H9 (cell line): ENCODE measurements around the gene EML3. TPM values are rescaled to one million over a fixed set of nuclear protein-coding genes. Genes with fewer than 3 reads are reported as not detected.

Source experiments
- DNase-seq: peaks from one replicate; pipeline ENCODE4 v3.0.0-alpha.2; 2017
- H2AFZ ChIP-seq: one replicate; pipeline ENCODE4 v1.6.1; 2013; ENCODE audit warnings: mild to moderate bottlenecking, low read length, control low read depth, moderate library complexity
- H2AK5ac ChIP-seq: 2 replicates; pipeline ENCODE4 v1.6.1; 2013; ENCODE audit warnings: low read length, control low read depth, mixed read lengths; ENCODE audit not compliant: insufficient read length
- H2BK120ac ChIP-seq: one replicate; pipeline ENCODE4 v1.6.1; 2013; ENCODE audit warnings: low read depth, mild to moderate bottlenecking, low read length, control low read depth, inconsistent platforms; ENCODE audit not compliant: poor library complexity, severe bottlenecking
- H2BK12ac ChIP-seq: 2 replicates; pipeline ENCODE4 v1.6.1; 2013; ENCODE audit warnings: low read length, control low read depth, mixed read lengths, low read depth; ENCODE audit not compliant: insufficient read length
- H2BK15ac ChIP-seq: 2 replicates; pipeline ENCODE4 v1.6.1; 2013; ENCODE audit warnings: low read depth, low read length, control low read depth
- H2BK20ac ChIP-seq: one replicate; pipeline ENCODE4 v1.6.1; 2013; ENCODE audit warnings: low read depth, mild to moderate bottlenecking, low read length, control low read depth, inconsistent platforms; ENCODE audit not compliant: poor library complexity, severe bottlenecking
- H2BK5ac ChIP-seq: 2 replicates; pipeline ENCODE4 v1.6.1; 2013; ENCODE audit warnings: low read length, control low read depth, mixed read lengths; ENCODE audit not compliant: insufficient read length
- H3K14ac ChIP-seq: 2 replicates; pipeline ENCODE4 v1.6.1; 2013; ENCODE audit warnings: low read length, control low read depth; ENCODE audit not compliant: insufficient read depth
- H3K18ac ChIP-seq: 2 replicates; pipeline ENCODE4 v1.6.1; 2013; ENCODE audit warnings: low read depth, mild to moderate bottlenecking, mixed read lengths, low read length, control low read depth; ENCODE audit not compliant: insufficient read length
- H3K23ac ChIP-seq: 2 replicates; pipeline ENCODE4 v1.6.1; 2013; ENCODE audit warnings: low read length, control low read depth, mixed read lengths, low read depth; ENCODE audit not compliant: insufficient read length
- H3K23me2 ChIP-seq: 2 replicates; pipeline ENCODE4 v1.6.1; 2013; ENCODE audit warnings: low read depth, mild to moderate bottlenecking, mixed read lengths, low read length, control low read depth; ENCODE audit not compliant: insufficient read length, poor library complexity, severe bottlenecking
- H3K27ac ChIP-seq: 2 replicates; pipeline ENCODE4 v1.5.1; 2013; ENCODE audit warnings: low read length, control low read depth, mixed read lengths, low read depth; ENCODE audit not compliant: insufficient read length
- H3K27me3 ChIP-seq: 2 replicates; pipeline ENCODE4 v1.6.1; 2013; ENCODE audit warnings: low read length, control low read depth, inconsistent platforms; ENCODE audit not compliant: insufficient read depth
- H3K4ac ChIP-seq: 2 replicates; pipeline ENCODE4 v1.6.1; 2013; ENCODE audit warnings: low read depth, mild to moderate bottlenecking, control low read depth, inconsistent platforms, low read length, moderate library complexity
- H3K4me1 ChIP-seq: 2 replicates; pipeline ENCODE4 v1.6.1; 2013; ENCODE audit warnings: low read length, control low read depth, inconsistent platforms; ENCODE audit not compliant: insufficient read depth
- H3K4me2 ChIP-seq: 2 replicates; pipeline ENCODE4 v1.6.1; 2013; ENCODE audit warnings: low read length, control low read depth, mixed read lengths; ENCODE audit not compliant: insufficient read length, insufficient read depth
- H3K56ac ChIP-seq: 2 replicates; pipeline ENCODE4 v1.6.1; 2013; ENCODE audit warnings: low read depth, mild to moderate bottlenecking, mixed read lengths, low read length, control low read depth; ENCODE audit not compliant: insufficient read length
- H3K79me1 ChIP-seq: 2 replicates; pipeline ENCODE4 v1.6.1; 2013; ENCODE audit warnings: low read depth, mild to moderate bottlenecking, moderate library complexity, low read length, control low read depth, inconsistent platforms; ENCODE audit not compliant: insufficient read depth, poor library complexity, severe bottlenecking
- H3K79me2 ChIP-seq: 2 replicates; pipeline ENCODE4 v1.6.1; 2013; ENCODE audit warnings: low read length, control low read depth, inconsistent platforms; ENCODE audit not compliant: insufficient read depth
- H3K9ac ChIP-seq: 2 replicates; pipeline ENCODE4 v1.6.1; 2013; ENCODE audit warnings: low read length, control low read depth, mixed read lengths; ENCODE audit not compliant: insufficient read length; ENCODE audit errors: extremely low read depth
- H3K9me3 ChIP-seq: one replicate; pipeline ENCODE4 v1.6.1; 2013; ENCODE audit warnings: low read depth, low read length, inconsistent platforms; ENCODE audit not compliant: control insufficient read depth
- H3T11ph ChIP-seq: one replicate; pipeline ENCODE4 v1.6.1; 2013; ENCODE audit warnings: mild to moderate bottlenecking, low read length, control low read depth, inconsistent platforms
- H4K20me1 ChIP-seq: one replicate; pipeline ENCODE4 v1.6.1; 2013; ENCODE audit not compliant: control insufficient read depth, insufficient read length, insufficient read depth
- H4K5ac ChIP-seq: 2 replicates; pipeline ENCODE4 v1.6.1; 2013; ENCODE audit warnings: low read depth, mild to moderate bottlenecking, mixed read lengths, low read length, control low read depth; ENCODE audit not compliant: insufficient read length
- H4K8ac ChIP-seq: replicated peaks from 2 replicates; pipeline ENCODE4 v1.6.1; 2013; ENCODE audit warnings: low read length, control low read depth, mixed read lengths, low read depth; ENCODE audit not compliant: insufficient read length
- H4K91ac ChIP-seq: 2 replicates; pipeline ENCODE4 v1.6.1; 2013; ENCODE audit warnings: low read depth, mild to moderate bottlenecking, moderate library complexity, mixed read lengths, low read length, control low read depth; ENCODE audit not compliant: insufficient read length
- H3K27ac Mint-ChIP-seq, 3 experiments: 2 replicates in 2 of 3; 3 replicates in 1 of 3; pipeline ENCODE4 v1.8.0; 2020 to 2021; ENCODE audit warnings: mixed read lengths in 3 of 3, mild to moderate bottlenecking in 1 of 3, moderate library complexity in 1 of 3
- H3K27me3 Mint-ChIP-seq: 2 replicates; pipeline ENCODE4 v1.8.0; 2021; ENCODE audit warnings: low read depth, mild to moderate bottlenecking, moderate library complexity, mixed read lengths
- H3K36me3 Mint-ChIP-seq, 3 experiments: 2 replicates in 2 of 3; 3 replicates in 1 of 3; pipeline ENCODE4 v1.8.0; 2020 to 2021; ENCODE audit warnings: low read depth in 3 of 3, mixed read lengths in 3 of 3; ENCODE audit not compliant: insufficient read depth in 1 of 3
- H3K4me1 Mint-ChIP-seq, 2 experiments: 2 replicates each; pipeline ENCODE4 v1.8.0; 2020; ENCODE audit warnings: mixed read lengths in 2 of 2
- H3K4me3 Mint-ChIP-seq, 2 experiments: 2 replicates in 1 of 2; 3 replicates in 1 of 2; pipeline ENCODE4 v1.8.0; 2020 to 2021; ENCODE audit warnings: mild to moderate bottlenecking in 2 of 2, mixed read lengths in 2 of 2, moderate library complexity in 1 of 2
- H3K9me3 Mint-ChIP-seq, 2 experiments: 2 replicates in 1 of 2; 3 replicates in 1 of 2; pipeline ENCODE4 v1.8.0; 2020; ENCODE audit warnings: mild to moderate bottlenecking in 2 of 2, mixed read lengths in 2 of 2, moderate library complexity in 1 of 2
- WGBS: extraction: QIAGEN DNeasy Blood & Tissue Kit; methylation state at CpG from one replicate; pipeline ENCODE4 v1.1.7; 2013; ENCODE audit warnings: missing lambda C conversion rate, low lambda C conversion rate, mixed read lengths; ENCODE audit not compliant: insufficient read length; ENCODE audit errors: extremely low coverage; 5-methylcytosine and 5-hydroxymethylcytosine counted together
- total RNA-seq: library from RNA; stranded (reverse); gene quantifications from 2 replicates; pipeline ENCODE4 v1.2.1, GENCODE V29; 2021
- TF ChIP-seq, protein P1 (sequence below): fragments of 200-600 bp; sonication (generic); conservative IDR thresholded peaks from 3 replicates; pipeline ENCODE4 v1.8.0; 2021; ENCODE audit warnings: antibody characterized with exemption, mild to moderate bottlenecking

EML3 gene
- total RNA-seq, 1 experiment from 2014 or later, result 35.3 TPM

DNA sequence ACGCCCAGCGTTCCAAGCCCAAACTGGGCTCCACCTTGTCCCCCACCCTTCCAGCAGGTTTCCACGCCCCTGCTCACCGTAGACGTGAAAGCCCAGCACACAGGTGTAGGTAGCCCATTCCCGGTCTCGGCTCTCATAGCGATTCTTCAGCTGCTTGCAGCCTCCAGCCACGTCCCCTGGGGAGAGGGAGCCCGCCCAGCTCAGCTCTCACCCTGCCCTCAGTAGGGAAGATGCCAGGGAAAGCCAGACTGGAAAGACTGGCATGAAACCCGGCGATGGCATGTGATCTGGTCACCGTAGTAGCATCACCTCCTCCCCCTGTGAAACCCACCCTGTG lies 9.5 kb downstream of the EML3 start:
- Mint-ChIP-seq H3K9me3 (no peaks in the 10 kb centered on the region), H3K4me3 (peak overlapping the region; percentile 90 to 93), H3K36me3 (peaks cover 32 to 43% (median 32%) of the 10 kb centered on the region in 3 experiments), H3K4me1 (peaks cover 52 to 74% of the 10 kb centered on the region in 2 experiments), H3K27ac (no peak overlapping the region), H3K27me3 (peaks cover 34% of the 10 kb centered on the region)
- no peak overlapping the region for H3K27ac ChIP-seq
- peaks cover 2% of the 10 kb centered on the region for H4K20me1 ChIP-seq
- TF ChIP-seq, protein P1, sequence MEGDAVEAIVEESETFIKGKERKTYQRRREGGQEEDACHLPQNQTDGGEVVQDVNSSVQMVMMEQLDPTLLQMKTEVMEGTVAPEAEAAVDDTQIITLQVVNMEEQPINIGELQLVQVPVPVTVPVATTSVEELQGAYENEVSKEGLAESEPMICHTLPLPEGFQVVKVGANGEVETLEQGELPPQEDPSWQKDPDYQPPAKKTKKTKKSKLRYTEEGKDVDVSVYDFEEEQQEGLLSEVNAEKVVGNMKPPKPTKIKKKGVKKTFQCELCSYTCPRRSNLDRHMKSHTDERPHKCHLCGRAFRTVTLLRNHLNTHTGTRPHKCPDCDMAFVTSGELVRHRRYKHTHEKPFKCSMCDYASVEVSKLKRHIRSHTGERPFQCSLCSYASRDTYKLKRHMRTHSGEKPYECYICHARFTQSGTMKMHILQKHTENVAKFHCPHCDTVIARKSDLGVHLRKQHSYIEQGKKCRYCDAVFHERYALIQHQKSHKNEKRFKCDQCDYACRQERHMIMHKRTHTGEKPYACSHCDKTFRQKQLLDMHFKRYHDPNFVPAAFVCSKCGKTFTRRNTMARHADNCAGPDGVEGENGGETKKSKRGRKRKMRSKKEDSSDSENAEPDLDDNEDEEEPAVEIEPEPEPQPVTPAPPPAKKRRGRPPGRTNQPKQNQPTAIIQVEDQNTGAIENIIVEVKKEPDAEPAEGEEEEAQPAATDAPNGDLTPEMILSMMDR, result no peak
- H3T11ph ChIP-seq, result no peak overlapping the region
- H3K56ac ChIP-seq, result no peak overlapping the region
- H3K27me3 ChIP-seq, result peaks cover 12% of the 10 kb centered on the region; the same call in 1 of the 2 replicates
- peak overlapping the region; percentile 39 for H3K4me2 ChIP-seq
- no peak overlapping the region for H2BK12ac ChIP-seq
- no peak overlapping the region for H2BK120ac ChIP-seq
- H2BK5ac ChIP-seq, result no peak overlapping the region
- H4K8ac ChIP-seq, result no peak overlapping the region
- peaks cover 8% of the 10 kb centered on the region for H3K4me1 ChIP-seq
- H3K9ac ChIP-seq, result no peak overlapping the region
- H2BK15ac ChIP-seq, result no peak overlapping the region
- H3K4ac ChIP-seq, result no peak overlapping the region
- no peak overlapping the region for H4K5ac ChIP-seq
- no peak overlapping the region for H3K23ac ChIP-seq
- no CpG with 5 or more reads among the region's 13 CpGs for WGBS
- H3K14ac ChIP-seq, result peak overlapping the region; percentile 16; the same call in 1 of the 2 replicates
- no peaks in the 10 kb centered on the region for H3K79me1 ChIP-seq
- H3K9me3 ChIP-seq, result no peaks in the 10 kb centered on the region
- no peak overlapping the region for H2BK20ac ChIP-seq
- no peaks in the 10 kb centered on the region; the same call in 1 of the 2 replicates for H3K79me2 ChIP-seq
- no peak overlapping the region for H2AFZ ChIP-seq
- peaks cover 4% of the 10 kb centered on the region for H3K23me2 ChIP-seq
- no peak overlapping the region for H4K91ac ChIP-seq
- no peak for DNase-seq
- no peak overlapping the region for H3K18ac ChIP-seq
- no peak overlapping the region for H2AK5ac ChIP-seq
